Head of caudate nucleus (tissue), 42 donors: ENCODE results near the gene ASB7.
"Not testable (repeated sequence)": the region's sequence is repeated elsewhere in the genome, so short reads cannot be mapped to it uniquely, and the experiment has no call there.

Source experiments
- DNase-seq, 42 donors: peaks; one replicate each; pipeline versions ENCODE4 v3.0.0 to v3.0.0-alpha.2; 2020 to 2021; ENCODE audit warnings: mixed read lengths in 7 of 42
- intact Hi-C: fragments of 100-400 bp; cut with DNase I; formaldehyde crosslinking; loops from one replicate; pipeline ENCODE4 v1.15.0; 2022

Gene ASB7

GRCh38 chr15:100670505-100671021 lies 68.2 kb downstream of the ASB7 start:
- intact Hi-C loops: no loop called here
- DNase-seq: peak in 1 of 42 donors; percentile 4

DNA sequence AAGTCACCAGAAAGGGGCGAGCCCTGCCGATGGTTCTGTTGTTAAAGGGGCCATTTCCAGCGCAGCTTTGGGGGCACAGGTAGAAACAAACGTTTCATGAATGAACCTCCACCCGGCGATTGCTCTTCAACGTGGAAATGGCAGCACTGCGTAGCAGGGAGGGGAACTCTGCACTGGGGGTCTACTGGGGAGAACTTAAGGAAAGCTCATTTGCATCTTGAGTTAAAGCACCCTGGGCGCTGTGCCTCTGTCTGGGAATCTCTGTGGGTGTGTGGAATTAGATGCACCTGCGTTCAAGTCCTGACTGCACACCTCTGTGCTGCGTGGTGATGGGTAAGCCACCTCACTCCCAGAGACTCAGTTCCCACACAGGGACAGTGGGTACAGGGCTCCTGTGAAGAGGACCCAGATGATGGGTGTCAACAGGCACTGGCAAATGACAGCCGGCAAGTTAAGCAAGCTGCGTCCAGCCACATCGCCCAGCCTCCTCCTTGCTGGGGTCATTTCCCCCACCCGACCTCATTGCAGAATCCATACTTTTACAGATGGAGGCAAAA lies 68.8 kb downstream of the ASB7 start:
- DNase-seq: no peak

DNA sequence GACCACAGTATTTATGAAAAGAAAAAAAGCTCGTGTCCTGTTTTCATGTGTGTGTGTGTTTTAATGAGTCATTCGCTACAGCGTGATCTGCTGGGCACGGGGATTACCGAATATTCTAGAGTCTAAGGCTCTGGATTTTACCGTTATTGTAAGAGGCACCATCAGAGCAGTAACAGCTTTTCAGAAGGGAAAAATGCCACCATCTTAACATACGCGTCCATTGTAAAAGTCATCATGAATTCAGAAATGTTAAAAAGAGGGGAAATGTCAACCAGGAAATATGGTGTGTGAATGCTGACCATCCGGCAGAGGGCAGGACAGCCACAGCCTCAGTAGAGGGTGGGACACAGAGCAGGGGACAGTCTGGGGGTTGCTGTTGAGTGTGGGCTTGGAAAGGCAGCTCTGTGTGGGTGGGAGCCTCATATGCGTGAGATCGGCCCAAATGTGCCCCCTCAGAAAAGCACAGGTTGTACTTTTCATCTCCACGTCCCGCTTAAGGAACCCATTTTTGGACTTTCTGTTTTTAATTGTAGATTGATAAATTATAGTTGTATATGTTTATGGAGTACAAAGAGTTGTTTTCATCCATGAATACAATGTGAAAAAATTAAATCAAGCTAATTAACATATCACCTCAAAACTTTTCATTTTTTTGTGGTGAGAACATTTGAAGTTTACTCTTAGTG lies 69.6 kb downstream of the ASB7 start:
- intact Hi-C loops: no loop called here
- peak in 3 of 42 donors; percentile 11 to 36 (median 17) for DNase-seq

More for the DNA sequence above, 68.8 kb downstream of the ASB7 start:
- intact Hi-C loops: no loop called here

- intact Hi-C loops: no loop called here
- no peak for DNase-seq
Observed at GRCh38 chr15:100672959-100673358, 70.6 kb downstream of the ASB7 start.

GRCh38 chr15:100679151-100679550 lies 76.8 kb downstream of the ASB7 start:
- DNase-seq, intact Hi-C loops: not testable (repeated sequence)

DNA sequence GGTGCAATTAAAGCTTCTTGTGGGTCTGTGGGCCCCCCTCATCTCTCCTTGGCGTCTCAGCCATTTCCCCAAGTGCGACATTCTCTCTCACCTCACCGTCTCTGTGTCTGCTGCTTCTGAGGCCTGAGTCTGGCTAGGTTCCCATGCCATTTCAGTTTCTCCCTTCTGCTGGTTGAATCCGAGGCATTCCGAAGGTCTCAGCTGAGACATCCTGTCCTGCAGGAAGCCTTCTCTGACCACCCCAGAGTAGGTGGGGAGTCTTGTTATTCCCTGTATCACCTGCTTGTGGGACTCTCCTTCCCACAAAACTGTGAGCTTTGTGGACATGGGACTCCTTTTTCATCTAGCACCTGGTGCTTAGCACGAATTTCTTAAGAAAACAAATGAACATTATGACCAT lies 78.3 kb downstream of the ASB7 start:
- intact Hi-C loops: no loop called here
- no peak for DNase-seq

DNA sequence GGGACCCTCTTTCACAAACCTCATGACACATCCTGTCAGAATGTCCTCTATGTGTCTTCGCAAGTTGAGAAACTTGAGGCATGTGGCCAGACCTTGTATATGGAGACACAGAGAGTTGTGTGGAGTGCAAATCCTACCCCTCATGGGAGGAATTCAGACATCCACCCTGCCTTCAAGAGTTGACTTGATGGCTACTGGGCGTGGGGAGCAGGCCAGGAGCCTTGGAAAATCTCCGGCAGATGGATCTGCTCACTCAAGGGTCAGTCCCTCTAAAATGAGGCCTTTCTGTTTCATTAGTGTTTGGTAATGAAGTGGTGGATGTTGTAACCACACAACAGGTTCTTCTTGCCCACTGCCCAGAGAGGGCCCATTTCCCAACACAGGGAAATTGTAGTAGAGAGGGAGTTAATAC lies 79.0 kb downstream of the ASB7 start:
- intact Hi-C loops: no loop called here
- no peak for DNase-seq

- DNase-seq: no peak
- intact Hi-C loops: no loop called here
Observed at GRCh38 chr15:100682468-100682867, 80.1 kb downstream of the ASB7 start.

DNA sequence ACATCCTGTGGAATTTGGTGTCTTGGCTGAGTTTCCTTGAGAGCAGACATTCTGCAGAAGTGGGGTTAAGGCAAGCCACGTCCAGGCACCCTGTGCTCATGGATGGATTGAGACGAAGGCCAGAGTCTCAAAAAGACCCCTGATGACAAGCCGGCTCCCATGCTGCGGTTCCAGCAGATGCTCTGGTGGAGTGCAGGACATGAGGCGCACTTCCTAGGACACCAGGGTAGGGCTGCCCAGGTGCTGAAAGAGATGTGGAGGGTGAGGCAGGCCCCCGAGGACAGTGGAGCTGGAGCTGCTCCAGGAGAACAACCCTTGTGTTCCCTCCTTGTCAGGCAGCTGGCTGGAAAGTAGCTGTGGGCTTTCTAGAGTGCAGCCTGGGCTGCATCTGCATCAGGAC lies 81.0 kb downstream of the ASB7 start:
- DNase-seq: no peak
- intact Hi-C loops: no loop called here

GRCh38 chr15:100684591-100684990 lies 82.2 kb downstream of the ASB7 start:
- DNase-seq: no peak
- intact Hi-C loops: no loop called here

DNA sequence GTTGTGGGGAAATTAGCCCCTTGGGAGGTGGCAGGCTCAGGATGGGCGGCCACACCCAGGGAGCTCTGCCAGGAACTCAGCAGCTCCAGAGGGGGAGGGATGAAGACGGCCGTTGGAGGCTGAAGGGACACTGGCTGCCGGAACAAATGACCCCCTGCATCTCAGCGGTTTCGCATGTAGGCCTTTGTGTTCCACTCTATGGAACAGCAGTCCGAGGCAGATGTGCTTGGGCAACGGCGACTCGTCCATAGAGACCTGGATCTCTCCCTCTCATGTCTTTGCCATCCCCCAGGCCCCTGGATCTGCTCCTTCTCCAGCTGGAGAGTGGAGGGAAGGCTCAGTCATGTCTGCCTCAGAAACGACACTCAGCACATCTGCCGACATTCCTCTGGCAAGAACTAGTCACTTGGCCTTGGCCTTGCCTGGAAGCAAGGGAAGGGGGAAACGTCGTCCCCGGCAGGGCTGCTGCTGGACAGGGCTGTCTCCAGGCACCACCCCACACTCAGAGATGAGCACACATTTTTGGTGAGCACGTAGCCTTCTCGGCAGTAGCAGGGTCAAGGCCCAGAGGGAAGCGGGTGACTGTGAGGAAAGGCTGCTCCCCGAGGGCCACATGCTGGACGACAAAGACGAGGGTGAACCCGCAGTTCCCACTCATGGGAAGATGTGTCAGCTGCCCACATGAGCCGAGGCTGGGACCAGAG lies 83.8 kb downstream of the ASB7 start:
- no peak for DNase-seq
- intact Hi-C loops: no loop called here

- DNase-seq: no peak
- intact Hi-C loops: no loop called here
Observed at GRCh38 chr15:100686725-100687473, 84.5 kb downstream of the ASB7 start.

GRCh38 chr15:100687582-100688141 lies 85.3 kb downstream of the ASB7 start:
- intact Hi-C loops: no loop called here
- no peak for DNase-seq

DNA sequence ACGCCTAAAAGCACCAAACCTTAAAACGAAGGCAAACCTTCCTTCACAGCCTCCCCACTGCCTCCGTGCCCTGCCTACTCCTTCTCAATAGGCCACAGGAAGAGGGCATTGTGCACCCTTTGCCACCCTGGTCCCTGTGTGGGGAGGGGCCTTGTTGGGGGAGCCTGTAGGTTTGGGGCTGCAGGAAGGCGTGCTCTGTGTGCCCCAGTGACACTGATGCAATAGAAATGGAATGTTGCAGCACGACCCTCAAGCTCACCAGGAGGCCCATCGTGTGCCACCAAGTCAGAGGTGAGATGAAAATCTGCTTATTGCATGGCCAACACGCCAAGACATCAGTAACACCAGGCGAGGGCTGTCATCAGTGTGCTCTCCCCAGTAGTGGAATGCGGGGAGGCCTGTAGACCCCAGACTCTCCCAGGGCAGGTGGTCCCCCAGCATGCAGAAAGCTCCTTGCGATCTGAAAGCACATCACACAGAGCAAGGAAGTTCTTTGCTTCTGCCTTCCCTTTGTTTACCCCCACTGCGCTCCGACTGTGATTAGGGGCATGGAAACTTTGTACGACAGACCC lies 86.2 kb downstream of the ASB7 start:
- no peak for DNase-seq
- intact Hi-C loops: no loop called here

- intact Hi-C loops: no loop called here
- DNase-seq: no peak
Observed at GRCh38 chr15:100689131-100689899, 86.9 kb downstream of the ASB7 start.

GRCh38 chr15:100690032-100690794 lies 87.8 kb downstream of the ASB7 start:
- intact Hi-C loops: no loop called here
- DNase-seq: peak in 1 of 42 donors; percentile 4

GRCh38 chr15:100690795-100691158 lies 88.4 kb downstream of the ASB7 start:
- DNase-seq: no peak
- intact Hi-C loops: no loop called here

DNA sequence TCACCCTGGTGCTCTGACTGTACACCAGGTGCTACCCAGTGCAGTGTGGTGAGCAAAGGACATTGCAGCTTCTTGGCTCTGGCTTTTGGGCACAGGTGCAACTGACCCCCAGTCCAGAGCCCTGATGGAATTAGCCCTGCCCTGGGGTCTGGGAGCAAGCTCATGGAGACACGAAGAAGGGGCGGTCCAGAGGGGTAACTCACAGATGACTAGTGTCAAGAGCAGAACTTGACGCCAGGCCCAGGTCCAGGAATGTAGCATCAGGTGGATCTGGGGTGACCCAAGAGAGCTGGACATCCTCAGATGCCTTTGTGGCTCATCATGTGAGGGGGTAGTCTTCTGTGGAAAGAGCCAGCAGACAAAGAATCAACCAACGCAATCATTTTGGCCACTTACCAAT lies 88.9 kb downstream of the ASB7 start:
- no peak for DNase-seq
- intact Hi-C loops: no loop called here
